Measurements from ENCODE around the gene OR8D2.

Gene OR8D2

DNA sequence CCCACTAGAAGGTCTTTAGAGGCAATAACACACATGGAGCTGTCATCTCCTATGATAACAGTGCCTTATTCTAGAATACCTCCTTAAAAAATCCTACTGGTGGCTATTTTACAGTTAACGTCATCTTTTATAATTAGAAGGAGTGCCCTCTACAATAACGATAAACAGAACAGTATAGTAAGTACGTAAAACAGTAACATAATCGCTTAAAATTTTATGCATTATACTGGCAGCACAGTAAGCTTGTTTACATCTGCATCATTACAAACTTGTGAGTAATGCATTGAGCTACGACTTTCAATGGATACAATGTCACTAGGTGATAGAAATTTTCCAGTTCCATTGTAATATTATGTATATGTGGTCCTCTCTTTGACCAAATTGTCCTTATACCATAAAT, 24.3 kb upstream of the OR8D2 start:
- H3K9ac ChIP-seq (ENCODE audit: low read length): no peak overlapping the region
- H3K4me3 ChIP-seq (ENCODE audit: low read depth, low read length, poor library complexity, severe bottlenecking): no peak overlapping the region
- no peaks in the 10 kb centered on the region for H3K79me2 ChIP-seq (ENCODE audit: insufficient read depth, low read length)
- no peak overlapping the region for H3K4me2 ChIP-seq (ENCODE audit: low read length)
- no peak overlapping the region for H2AFZ ChIP-seq (ENCODE audit: low read length)
- no peaks in the 10 kb centered on the region for H3K9me3 ChIP-seq (ENCODE audit: low read length)
- no peak overlapping the region for H3K27ac ChIP-seq (ENCODE audit: low read depth, low read length, poor library complexity, severe bottlenecking)
- H3K27me3 ChIP-seq (ENCODE audit: insufficient read depth, low read length): no peaks in the 10 kb centered on the region
- H3K4me1 ChIP-seq (ENCODE audit: insufficient read depth, low read length, severe bottlenecking): no peaks in the 10 kb centered on the region
- no peak for TF ChIP-seq EZH2 (IDR thresholded peaks at IDR 0.05; ENCODE audit: borderline replicate concordance, low read length)
- TF ChIP-seq, protein P1, sequence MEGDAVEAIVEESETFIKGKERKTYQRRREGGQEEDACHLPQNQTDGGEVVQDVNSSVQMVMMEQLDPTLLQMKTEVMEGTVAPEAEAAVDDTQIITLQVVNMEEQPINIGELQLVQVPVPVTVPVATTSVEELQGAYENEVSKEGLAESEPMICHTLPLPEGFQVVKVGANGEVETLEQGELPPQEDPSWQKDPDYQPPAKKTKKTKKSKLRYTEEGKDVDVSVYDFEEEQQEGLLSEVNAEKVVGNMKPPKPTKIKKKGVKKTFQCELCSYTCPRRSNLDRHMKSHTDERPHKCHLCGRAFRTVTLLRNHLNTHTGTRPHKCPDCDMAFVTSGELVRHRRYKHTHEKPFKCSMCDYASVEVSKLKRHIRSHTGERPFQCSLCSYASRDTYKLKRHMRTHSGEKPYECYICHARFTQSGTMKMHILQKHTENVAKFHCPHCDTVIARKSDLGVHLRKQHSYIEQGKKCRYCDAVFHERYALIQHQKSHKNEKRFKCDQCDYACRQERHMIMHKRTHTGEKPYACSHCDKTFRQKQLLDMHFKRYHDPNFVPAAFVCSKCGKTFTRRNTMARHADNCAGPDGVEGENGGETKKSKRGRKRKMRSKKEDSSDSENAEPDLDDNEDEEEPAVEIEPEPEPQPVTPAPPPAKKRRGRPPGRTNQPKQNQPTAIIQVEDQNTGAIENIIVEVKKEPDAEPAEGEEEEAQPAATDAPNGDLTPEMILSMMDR (IDR thresholded peaks at IDR 0.05; ENCODE audit: low read length): no peak
- no peaks in the 10 kb centered on the region for H3K9me2 ChIP-seq (ENCODE audit: low read depth, low read length)
- no peaks in the 10 kb centered on the region for H3K36me3 ChIP-seq (ENCODE audit: insufficient read depth, low read length)
- no peaks in the 10 kb centered on the region for H3F3A ChIP-seq (ENCODE audit: insufficient read depth, low read length)
- H4K20me1 ChIP-seq (ENCODE audit: insufficient read depth, low read length): no peaks in the 10 kb centered on the region

DNA sequence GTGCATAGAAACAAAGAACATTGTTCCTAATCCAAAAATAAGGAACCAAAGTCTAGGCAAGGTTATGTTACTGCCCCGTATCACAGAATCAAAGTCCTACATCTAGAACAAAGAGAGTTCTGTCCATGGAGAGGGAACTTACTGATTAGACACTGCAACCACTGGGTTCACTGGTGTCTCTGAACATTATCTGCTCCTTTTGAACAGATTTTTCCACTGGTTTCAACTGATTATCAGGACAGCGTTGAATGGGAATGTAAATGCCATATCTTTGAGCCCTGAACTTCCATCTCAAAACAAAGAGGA, 20.1 kb upstream of the OR8D2 start:
- no peaks in the 10 kb centered on the region for H3K4me1 ChIP-seq (ENCODE audit: insufficient read depth, low read length, severe bottlenecking)
- no peaks in the 10 kb centered on the region for H3K79me2 ChIP-seq (ENCODE audit: insufficient read depth, low read length)
- no peak overlapping the region for H3K4me3 ChIP-seq (ENCODE audit: low read depth, low read length, poor library complexity, severe bottlenecking)
- H3K4me2 ChIP-seq (ENCODE audit: low read length): no peak overlapping the region
- no peak overlapping the region for H2AFZ ChIP-seq (ENCODE audit: low read length)
- H3K36me3 ChIP-seq (ENCODE audit: insufficient read depth, low read length): no peaks in the 10 kb centered on the region
- no peaks in the 10 kb centered on the region for H3K27me3 ChIP-seq (ENCODE audit: insufficient read depth, low read length)
- no peaks in the 10 kb centered on the region for H3K9me2 ChIP-seq (ENCODE audit: low read depth, low read length)
- no peak overlapping the region for H3K27ac ChIP-seq (ENCODE audit: low read depth, low read length, poor library complexity, severe bottlenecking)
- no peaks in the 10 kb centered on the region for H4K20me1 ChIP-seq (ENCODE audit: insufficient read depth, low read length)
- no peak overlapping the region for H3K9ac ChIP-seq (ENCODE audit: low read length)
- H3K9me3 ChIP-seq (ENCODE audit: low read length): no peaks in the 10 kb centered on the region
- no peaks in the 10 kb centered on the region for H3F3A ChIP-seq (ENCODE audit: insufficient read depth, low read length)
- TF ChIP-seq, protein P1 (IDR thresholded peaks at IDR 0.05; ENCODE audit: low read length): no peak
- TF ChIP-seq EZH2 (IDR thresholded peaks at IDR 0.05; ENCODE audit: borderline replicate concordance, low read length): no peak

DNA sequence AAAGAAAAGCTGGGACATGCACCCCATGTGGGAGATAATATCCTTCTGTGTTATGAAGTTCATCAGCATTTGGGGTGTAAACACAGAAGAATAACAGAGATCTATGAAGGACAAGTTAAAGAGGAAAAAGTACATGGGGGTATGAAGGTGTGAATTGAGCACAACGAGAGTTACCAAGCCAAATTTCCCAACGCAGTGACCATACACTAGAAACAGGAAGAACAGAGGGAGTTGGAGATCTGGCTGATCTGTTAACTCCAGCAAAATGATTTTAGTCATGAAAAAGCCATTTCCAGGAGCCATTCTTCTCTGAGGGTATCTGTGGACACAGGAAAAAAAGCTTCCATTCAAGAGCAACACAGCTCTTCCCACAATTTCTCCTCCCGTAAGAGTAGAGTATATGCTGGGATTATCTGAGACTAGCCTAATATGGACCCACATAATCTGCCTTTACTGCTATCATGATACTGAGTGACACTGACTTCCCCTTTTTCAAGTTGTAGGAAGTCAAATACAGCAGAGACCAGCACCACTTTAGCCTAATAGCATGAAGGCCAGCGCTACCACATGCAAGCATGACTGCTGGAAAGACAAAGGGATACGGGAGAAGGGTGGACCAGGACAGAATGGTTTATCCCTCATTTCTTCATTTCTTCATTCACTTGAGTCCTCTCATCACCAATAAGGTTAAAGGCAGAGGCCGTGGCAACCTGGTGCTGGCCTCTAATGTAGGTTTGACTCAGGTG, 19.6 kb upstream of the OR8D2 start:
- no peak overlapping the region for H2AFZ ChIP-seq (ENCODE audit: low read length)
- TF ChIP-seq, protein P1 (IDR thresholded peaks at IDR 0.05; ENCODE audit: low read length): no peak
- TF ChIP-seq EZH2 (IDR thresholded peaks at IDR 0.05; ENCODE audit: borderline replicate concordance, low read length): no peak
- no peaks in the 10 kb centered on the region for H3F3A ChIP-seq (ENCODE audit: insufficient read depth, low read length)
- no peaks in the 10 kb centered on the region for H3K4me1 ChIP-seq (ENCODE audit: insufficient read depth, low read length, severe bottlenecking)
- no peaks in the 10 kb centered on the region for H3K9me3 ChIP-seq (ENCODE audit: low read length)
- no peak overlapping the region for H3K4me2 ChIP-seq (ENCODE audit: low read length)
- no peak overlapping the region for H3K9ac ChIP-seq (ENCODE audit: low read length)
- H3K9me2 ChIP-seq (ENCODE audit: low read depth, low read length): no peaks in the 10 kb centered on the region
- H3K27me3 ChIP-seq (ENCODE audit: insufficient read depth, low read length): no peaks in the 10 kb centered on the region
- H3K4me3 ChIP-seq (ENCODE audit: low read depth, low read length, poor library complexity, severe bottlenecking): no peak overlapping the region
- H3K36me3 ChIP-seq (ENCODE audit: insufficient read depth, low read length): no peaks in the 10 kb centered on the region
- H4K20me1 ChIP-seq (ENCODE audit: insufficient read depth, low read length): no peaks in the 10 kb centered on the region
- no peak overlapping the region for H3K27ac ChIP-seq (ENCODE audit: low read depth, low read length, poor library complexity, severe bottlenecking)
- H3K79me2 ChIP-seq (ENCODE audit: insufficient read depth, low read length): no peaks in the 10 kb centered on the region
